H1 (cell line): ENCODE results near the gene CHD9NB.

Experiments
- CTCF ChIP-seq, 3 experiments: IDR thresholded peaks; 1 replicate in 2 of 3; 2 replicates in 1 of 3; pipeline versions ENCODE4 v1.5.1 to v1.6.1; 2011; ENCODE audit warnings: low read length in 3 of 3, mild to moderate bottlenecking in 3 of 3, inconsistent platforms in 2 of 3, low read depth in 1 of 3, moderate library complexity in 1 of 3; ENCODE audit not compliant: insufficient read depth in 1 of 3; ENCODE audit errors: control extremely low read depth in 1 of 3
- NRF1 ChIP-seq: IDR thresholded peaks from 2 replicates; pipeline ENCODE4 v1.6.1; 2011; ENCODE audit warnings: mild to moderate bottlenecking, low read depth, low read length, improper control_type of control experiment
- TEAD4 ChIP-seq: IDR thresholded peaks from 2 replicates; pipeline ENCODE4 v1.6.1; 2012; ENCODE audit warnings: low read depth, low read length, inconsistent platforms, mixed read lengths
- USF2 ChIP-seq: IDR thresholded peaks from 2 replicates; pipeline ENCODE4 v1.6.1; 2011; ENCODE audit warnings: low read length, improper control_type of control experiment

DNA sequence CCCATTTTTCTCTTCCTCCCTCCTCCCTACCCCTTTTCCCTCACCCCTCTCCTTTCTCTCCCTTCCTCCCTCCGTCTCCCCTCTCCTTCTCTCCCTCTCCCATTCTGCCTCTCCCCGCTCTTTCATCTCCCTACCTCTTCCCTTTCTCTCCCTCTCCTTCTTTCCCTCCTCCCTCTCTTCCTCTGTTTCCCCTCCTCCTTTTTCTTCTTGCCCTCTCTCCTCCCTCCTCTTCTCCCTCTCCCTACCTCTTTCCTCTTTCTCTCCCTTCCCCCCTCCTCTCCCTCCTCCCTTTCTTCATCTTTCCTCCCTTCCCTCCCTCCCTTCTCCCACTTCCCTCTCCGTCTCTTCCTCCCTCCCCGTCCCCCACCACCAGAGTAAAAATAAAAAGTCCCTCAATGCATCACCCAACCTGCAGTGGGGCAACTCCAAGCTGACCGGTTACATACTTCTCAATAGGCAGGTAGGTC lies 10.4 kb downstream of the CHD9NB start:
- no peak for TF ChIP-seq USF2
- no peak for TF ChIP-seq NRF1
- no peak for TF ChIP-seq TEAD4
- TF ChIP-seq CTCF (IDR thresholded peaks at IDR 0.05; ENCODE audit: control extremely low read depth in 1 of 3, insufficient read depth in 1 of 3, low read depth in 1 of 3, low read length in 3 of 3): no peak
